Measurements from ENCODE around the gene GAGE10. TPM values are rescaled to one million over a fixed set of nuclear protein-coding genes. Genes with fewer than 3 reads are reported as not detected.
"Not testable (repeated sequence)": the region's sequence is repeated elsewhere in the genome, so short reads cannot be mapped to it uniquely, and the experiment has no call there.

The GAGE10 gene
- total RNA-seq, 1 experiment from 2014 or later, result not detected

GRCh38 chrX:49286581-49286980 is 16.9 kb upstream of the GAGE10 start:
- H3K4me3 ChIP-seq, result no peak overlapping the region
- no peaks in the 10 kb centered on the region for H3K4me1 ChIP-seq (replicated peaks)
- DNase-seq (ENCODE audit: low read depth in 1 of 2, low spot score in 2 of 2), result no peak
- H3K27ac ChIP-seq, result no peak overlapping the region
- H3K9me3 ChIP-seq (replicated peaks), result no peaks in the 10 kb centered on the region
- no peaks in the 10 kb centered on the region for H3K36me3 ChIP-seq
- H3K27me3 ChIP-seq (replicated peaks), result no peaks in the 10 kb centered on the region

- Histone ChIP-seq H3K27ac (no peak overlapping the region), H3K9me3 (replicated peaks) (no peaks in the 10 kb centered on the region), H3K4me3 (no peak overlapping the region), H3K4me1 (replicated peaks) (no peaks in the 10 kb centered on the region), H3K27me3 (replicated peaks) (no peaks in the 10 kb centered on the region), H3K36me3 (no peaks in the 10 kb centered on the region)
- DNase-seq (ENCODE audit: low read depth in 1 of 2, low spot score in 2 of 2), result no peak
Observed at GRCh38 chrX:49287665-49288064, 15.8 kb upstream of the GAGE10 start.

- H3K9me3 ChIP-seq (replicated peaks), result no peaks in the 10 kb centered on the region
- no peak overlapping the region for H3K27ac ChIP-seq
- no peaks in the 10 kb centered on the region for H3K27me3 ChIP-seq (replicated peaks)
- no peak overlapping the region for H3K4me3 ChIP-seq
- DNase-seq (ENCODE audit: low read depth in 1 of 2, low spot score in 2 of 2), result no peak
- no peaks in the 10 kb centered on the region for H3K4me1 ChIP-seq (replicated peaks)
- no peaks in the 10 kb centered on the region for H3K36me3 ChIP-seq
Observed at GRCh38 chrX:49290215-49290614, 13.2 kb upstream of the GAGE10 start.

- no peak overlapping the region for H3K27ac ChIP-seq
- no peaks in the 10 kb centered on the region for H3K27me3 ChIP-seq (replicated peaks)
- no peaks in the 10 kb centered on the region for H3K36me3 ChIP-seq
- no peaks in the 10 kb centered on the region for H3K4me1 ChIP-seq (replicated peaks)
- H3K9me3 ChIP-seq (replicated peaks), result no peaks in the 10 kb centered on the region
- DNase-seq (ENCODE audit: low read depth in 1 of 2, low spot score in 2 of 2), result peak; percentile 25 to 62
- H3K4me3 ChIP-seq, result no peak overlapping the region
Observed at GRCh38 chrX:49291615-49292337, 11.7 kb upstream of the GAGE10 start.

GRCh38 chrX:49292400-49293362 is 10.8 kb upstream of the GAGE10 start:
- DNase-seq (ENCODE audit: low read depth in 1 of 2, low spot score in 2 of 2), result no peak
- Histone ChIP-seq H3K9me3 (replicated peaks) (no peaks in the 10 kb centered on the region), H3K27me3 (replicated peaks) (no peaks in the 10 kb centered on the region), H3K4me3 (no peak overlapping the region), H3K36me3 (no peaks in the 10 kb centered on the region), H3K27ac (no peak overlapping the region), H3K4me1 (replicated peaks) (no peaks in the 10 kb centered on the region)

- H3K4me1 ChIP-seq (replicated peaks); H3K27ac ChIP-seq; H3K9me3 ChIP-seq (replicated peaks); H3K36me3 ChIP-seq; DNase-seq (ENCODE audit: low read depth in 1 of 2, low spot score in 2 of 2); H3K27me3 ChIP-seq (replicated peaks); H3K4me3 ChIP-seq: not testable (repeated sequence)
Observed at GRCh38 chrX:49299293-49299692, 4.2 kb upstream of the GAGE10 start.

GRCh38 chrX:49300703-49301102 is 2.7 kb upstream of the GAGE10 start:
- H3K27ac ChIP-seq, result no peak overlapping the region
- no peak for DNase-seq (ENCODE audit: low read depth in 1 of 2, low spot score in 2 of 2)
- no peaks in the 10 kb centered on the region for H3K4me1 ChIP-seq (replicated peaks)
- H3K9me3 ChIP-seq (replicated peaks), result no peaks in the 10 kb centered on the region
- H3K36me3 ChIP-seq, result no peaks in the 10 kb centered on the region
- H3K27me3 ChIP-seq (replicated peaks), result no peaks in the 10 kb centered on the region
- no peak overlapping the region for H3K4me3 ChIP-seq

DNA sequence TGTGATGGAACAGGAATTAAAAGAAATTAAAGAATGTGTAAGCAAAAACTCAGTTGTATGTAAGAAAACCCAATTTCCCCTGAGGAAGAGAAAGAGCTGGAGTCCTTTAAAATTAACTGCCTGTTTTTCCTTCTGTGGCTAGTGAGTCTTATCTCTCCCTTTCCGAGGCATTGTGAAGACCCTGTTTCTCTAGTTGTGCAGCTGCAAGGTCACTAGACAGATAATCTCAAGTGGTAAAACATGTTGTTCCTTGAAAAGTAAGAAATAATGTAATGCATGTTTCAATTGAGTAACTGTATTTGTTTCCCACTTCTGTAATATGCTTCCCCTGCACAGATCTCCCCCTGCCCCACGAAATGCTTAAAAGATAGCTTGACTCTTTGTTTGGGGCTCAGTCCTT is 4.3 kb downstream of the GAGE10 start:
- H3K27me3 ChIP-seq (replicated peaks); H3K9me3 ChIP-seq (replicated peaks); H3K27ac ChIP-seq; H3K36me3 ChIP-seq; H3K4me3 ChIP-seq; H3K4me1 ChIP-seq (replicated peaks); DNase-seq (ENCODE audit: low read depth in 1 of 2, low spot score in 2 of 2): not testable (repeated sequence)

DNA sequence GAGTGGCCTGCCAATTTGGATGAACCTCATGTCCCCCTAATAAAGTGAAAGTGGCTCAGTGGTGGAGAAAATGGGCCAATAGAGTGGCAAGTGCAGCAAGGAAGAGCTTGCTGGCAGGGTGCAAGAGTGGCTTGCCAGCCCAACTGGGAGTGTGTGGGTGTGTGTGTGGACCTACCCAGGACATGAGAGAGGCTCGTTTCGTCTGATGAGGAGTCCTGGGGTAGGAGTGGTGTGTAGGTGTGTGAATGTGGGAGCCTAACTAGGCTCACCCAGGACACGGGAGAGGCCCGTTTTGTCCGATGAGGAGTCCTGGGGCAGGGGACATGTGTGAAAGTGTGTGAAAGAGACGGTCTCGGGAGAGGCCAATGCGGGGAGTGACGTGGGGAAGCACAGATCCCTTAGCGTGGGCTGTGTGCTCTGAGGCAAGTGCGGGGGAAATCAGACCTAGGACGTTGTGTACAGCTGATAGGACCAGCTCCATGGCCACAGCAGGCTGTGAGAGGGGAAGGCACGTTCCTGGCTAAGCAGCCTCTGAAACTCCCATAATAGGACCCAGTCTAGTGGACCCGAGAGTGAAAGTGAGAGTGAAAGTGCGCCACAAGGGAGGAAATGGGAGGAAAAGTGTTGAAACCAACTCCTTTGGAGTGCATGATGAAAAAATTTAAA is 5.3 kb downstream of the GAGE10 start:
- peak overlapping the region; percentile 13 for H3K4me3 ChIP-seq
- H3K36me3 ChIP-seq, result no peaks in the 10 kb centered on the region
- H3K27me3 ChIP-seq (replicated peaks), result no peaks in the 10 kb centered on the region
- no peaks in the 10 kb centered on the region for H3K9me3 ChIP-seq (replicated peaks)
- no peak for DNase-seq (ENCODE audit: low read depth in 1 of 2, low spot score in 2 of 2)
- no peaks in the 10 kb centered on the region for H3K4me1 ChIP-seq (replicated peaks)
- no peak overlapping the region for H3K27ac ChIP-seq

- H3K27ac ChIP-seq, result no peak overlapping the region
- H3K9me3 ChIP-seq (replicated peaks), result no peaks in the 10 kb centered on the region
- DNase-seq (ENCODE audit: low read depth in 1 of 2, low spot score in 2 of 2), result peak in 1 of 2 experiments; percentile 17
- H3K27me3 ChIP-seq (replicated peaks), result no peaks in the 10 kb centered on the region
- peak overlapping the region; percentile 13 for H3K4me3 ChIP-seq
- no peaks in the 10 kb centered on the region for H3K4me1 ChIP-seq (replicated peaks)
- H3K36me3 ChIP-seq, result no peaks in the 10 kb centered on the region
Observed at GRCh38 chrX:49309401-49309981, 6.0 kb downstream of the GAGE10 start.

DNA sequence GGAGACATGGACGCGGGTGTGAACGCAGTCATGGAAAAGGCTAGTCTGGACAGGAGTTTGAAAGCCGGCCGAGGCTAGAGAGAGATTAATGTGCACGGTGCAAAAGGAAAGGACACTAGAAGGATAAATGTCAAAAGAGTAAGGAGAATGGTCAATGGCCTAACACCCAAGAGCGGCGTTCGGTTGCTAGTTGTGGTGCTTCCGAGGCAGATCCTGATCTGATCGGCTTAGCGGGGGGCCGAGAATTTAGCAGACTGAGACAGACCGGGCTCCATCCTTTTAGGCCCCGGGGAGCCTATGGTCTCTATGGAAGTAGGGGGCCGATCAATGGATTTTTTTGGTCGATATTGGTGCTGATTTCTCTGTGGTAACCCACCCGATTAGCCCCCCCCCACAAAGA is 6.9 kb downstream of the GAGE10 start:
- Histone ChIP-seq H3K4me3 (no peak overlapping the region), H3K4me1 (replicated peaks) (no peaks in the 10 kb centered on the region), H3K36me3 (no peaks in the 10 kb centered on the region), H3K9me3 (replicated peaks) (no peaks in the 10 kb centered on the region), H3K27ac (no peak overlapping the region), H3K27me3 (replicated peaks) (no peaks in the 10 kb centered on the region)
- DNase-seq (ENCODE audit: low read depth in 1 of 2, low spot score in 2 of 2), result no peak

GRCh38 chrX:49312176-49312575 is 8.7 kb downstream of the GAGE10 start:
- no peaks in the 10 kb centered on the region for H3K36me3 ChIP-seq

DNA sequence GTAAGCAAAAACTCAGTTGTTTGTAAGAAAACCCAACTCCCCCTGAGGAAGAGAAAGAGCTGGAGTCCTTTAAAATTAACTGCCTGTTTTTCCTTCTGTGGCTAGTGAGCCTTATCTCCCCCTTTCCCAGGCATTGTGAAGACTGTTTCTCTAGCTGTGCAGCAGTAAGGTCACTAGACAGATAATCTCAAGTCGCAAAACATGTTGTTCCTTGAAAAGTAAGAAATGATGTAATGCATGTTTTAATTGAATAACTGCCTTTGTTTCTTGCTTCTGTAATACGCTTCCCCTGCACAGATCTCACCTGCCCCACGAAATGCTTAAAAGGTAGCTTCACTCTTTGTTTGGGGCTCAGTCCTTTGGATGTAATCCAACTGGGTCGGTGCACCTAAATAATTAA is 12.6 kb downstream of the GAGE10 start:
- H3K36me3 ChIP-seq, result no peaks in the 10 kb centered on the region
- DNase-seq (ENCODE audit: low read depth in 1 of 2, low spot score in 2 of 2), result no peak

More at GRCh38 chrX:49312176-49312575, 8.7 kb downstream of the GAGE10 start:
- Histone ChIP-seq H3K4me1 (replicated peaks) (no peaks in the 10 kb centered on the region), H3K27ac (no peak overlapping the region), H3K27me3 (replicated peaks) (no peaks in the 10 kb centered on the region), H3K9me3 (replicated peaks) (no peaks in the 10 kb centered on the region), H3K4me3 (no peak overlapping the region)
- no peak for DNase-seq (ENCODE audit: low read depth in 1 of 2, low spot score in 2 of 2)

More for the DNA sequence above, 12.6 kb downstream of the GAGE10 start:
- Histone ChIP-seq H3K4me1 (replicated peaks) (no peaks in the 10 kb centered on the region), H3K4me3 (no peak overlapping the region), H3K27me3 (replicated peaks) (no peaks in the 10 kb centered on the region), H3K9me3 (replicated peaks) (no peaks in the 10 kb centered on the region), H3K27ac (no peak overlapping the region)

Data from SJSA1 (cell line).